ENCODE results near the gene SLC35F1. TPM values are rescaled to one million over a fixed set of nuclear protein-coding genes. Genes with fewer than 3 reads are reported as not detected.

The SLC35F1 gene
- total and polyA plus RNA-seq, 2 experiments from 2014 or later, result 0.04 to 0.43 TPM

- Histone ChIP-seq H3K79me2 (no peaks in the 10 kb centered on the region), H4K20me1 (ENCODE audit: insufficient read depth, poor library complexity, severe bottlenecking) (no peaks in the 10 kb centered on the region), H2AFZ (no peak overlapping the region), H3K27ac (no peak overlapping the region), H3K4me2 (no peak overlapping the region), H3K9me2 (replicated peaks; ENCODE audit: insufficient read depth) (no peaks in the 10 kb centered on the region), H3K4me1 (ENCODE audit: insufficient read depth) (no peaks in the 10 kb centered on the region), H3K27me3 (no peaks in the 10 kb centered on the region), H3K9me3 (ENCODE audit: low read depth) (no peaks in the 10 kb centered on the region), H3K4me3 (no peak overlapping the region), H3K36me3 (replicated peaks; ENCODE audit: insufficient read depth, low read depth) (no peaks in the 10 kb centered on the region)
- TF ChIP-seq, protein P1, sequence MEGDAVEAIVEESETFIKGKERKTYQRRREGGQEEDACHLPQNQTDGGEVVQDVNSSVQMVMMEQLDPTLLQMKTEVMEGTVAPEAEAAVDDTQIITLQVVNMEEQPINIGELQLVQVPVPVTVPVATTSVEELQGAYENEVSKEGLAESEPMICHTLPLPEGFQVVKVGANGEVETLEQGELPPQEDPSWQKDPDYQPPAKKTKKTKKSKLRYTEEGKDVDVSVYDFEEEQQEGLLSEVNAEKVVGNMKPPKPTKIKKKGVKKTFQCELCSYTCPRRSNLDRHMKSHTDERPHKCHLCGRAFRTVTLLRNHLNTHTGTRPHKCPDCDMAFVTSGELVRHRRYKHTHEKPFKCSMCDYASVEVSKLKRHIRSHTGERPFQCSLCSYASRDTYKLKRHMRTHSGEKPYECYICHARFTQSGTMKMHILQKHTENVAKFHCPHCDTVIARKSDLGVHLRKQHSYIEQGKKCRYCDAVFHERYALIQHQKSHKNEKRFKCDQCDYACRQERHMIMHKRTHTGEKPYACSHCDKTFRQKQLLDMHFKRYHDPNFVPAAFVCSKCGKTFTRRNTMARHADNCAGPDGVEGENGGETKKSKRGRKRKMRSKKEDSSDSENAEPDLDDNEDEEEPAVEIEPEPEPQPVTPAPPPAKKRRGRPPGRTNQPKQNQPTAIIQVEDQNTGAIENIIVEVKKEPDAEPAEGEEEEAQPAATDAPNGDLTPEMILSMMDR (IDR thresholded peaks at IDR 0.05; ENCODE audit: poor library complexity), result no peak
- TF ChIP-seq EZH2phosphoT487 (IDR thresholded peaks at IDR 0.05; ENCODE audit: low read depth, severe bottlenecking, unreplicated experiment), result no peak
- no peak for TF ChIP-seq EZH2 (IDR thresholded peaks at IDR 0.05; ENCODE audit: borderline replicate concordance)
- no peak for DNase-seq (ENCODE audit: low spot score)
- WGBS (ENCODE audit: low lambda C conversion rate, missing lambda C conversion rate), result 79% methylated on average over 2 of the region's 2 CpGs
These were observed 228.3 kb downstream of the SLC35F1 start for GRCh38 chr6:118135371-118135770.

DNA sequence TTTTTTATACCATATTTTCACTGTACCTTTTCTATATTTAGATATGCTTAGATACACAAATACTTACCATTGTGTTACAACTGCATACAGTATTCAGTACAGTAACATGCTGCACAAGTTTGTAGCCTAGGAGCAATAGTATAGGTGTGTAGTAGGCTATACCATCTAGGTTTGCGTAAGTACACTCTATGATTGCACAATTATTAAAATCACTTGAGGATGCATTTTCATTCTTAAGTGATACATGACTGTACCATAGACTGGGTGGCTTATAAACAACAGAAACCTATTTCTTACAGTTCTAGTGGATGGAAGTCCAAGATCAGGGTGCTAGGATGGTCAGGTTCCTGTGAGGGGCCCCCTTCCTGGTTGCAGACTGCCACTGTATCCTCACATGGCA, 234.1 kb downstream of the SLC35F1 start:
- no peak for DNase-seq (ENCODE audit: low spot score)
- no peaks in the 10 kb centered on the region for H3K27me3 ChIP-seq
- no peaks in the 10 kb centered on the region for H3K9me2 ChIP-seq (replicated peaks; ENCODE audit: insufficient read depth)
- no peaks in the 10 kb centered on the region for H3K9me3 ChIP-seq (ENCODE audit: low read depth)
- WGBS (ENCODE audit: low lambda C conversion rate, missing lambda C conversion rate), result 100% methylated on average over 1 of the region's 1 CpG
- no peak overlapping the region for H3K27ac ChIP-seq
- H2AFZ ChIP-seq, result no peak overlapping the region
- TF ChIP-seq, protein P1 (IDR thresholded peaks at IDR 0.05; ENCODE audit: poor library complexity), result no peak
- no peak for TF ChIP-seq EZH2phosphoT487 (IDR thresholded peaks at IDR 0.05; ENCODE audit: low read depth, severe bottlenecking, unreplicated experiment)
- no peak for TF ChIP-seq EZH2 (IDR thresholded peaks at IDR 0.05; ENCODE audit: borderline replicate concordance)
- no peaks in the 10 kb centered on the region for H3K4me1 ChIP-seq (ENCODE audit: insufficient read depth)
- no peaks in the 10 kb centered on the region for H4K20me1 ChIP-seq (ENCODE audit: insufficient read depth, poor library complexity, severe bottlenecking)
- H3K4me3 ChIP-seq, result no peak overlapping the region
- no peak overlapping the region for H3K4me2 ChIP-seq
- no peaks in the 10 kb centered on the region for H3K79me2 ChIP-seq
- no peaks in the 10 kb centered on the region for H3K36me3 ChIP-seq (replicated peaks; ENCODE audit: insufficient read depth, low read depth)

DNA sequence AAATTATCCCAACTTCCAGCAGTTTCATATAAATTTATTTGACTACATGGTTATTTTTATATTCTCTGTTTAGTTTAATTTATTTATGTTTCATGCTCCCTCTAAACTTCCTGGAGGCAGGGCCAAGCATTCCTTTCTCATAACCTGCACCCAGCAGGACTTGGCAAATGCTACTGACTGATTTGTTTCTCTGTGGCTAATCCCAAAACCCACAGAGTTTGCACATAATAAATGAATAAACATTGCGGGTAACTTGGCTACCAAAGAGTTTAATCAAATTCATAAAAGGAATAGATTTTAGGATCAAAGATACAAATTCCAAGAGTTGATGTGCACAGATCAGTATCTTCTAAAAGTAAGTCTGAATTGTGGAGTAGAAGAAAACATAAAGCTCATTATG, 239.5 kb downstream of the SLC35F1 start:
- H3K4me3 ChIP-seq, result no peak overlapping the region
- H3K79me2 ChIP-seq, result no peaks in the 10 kb centered on the region
- no peaks in the 10 kb centered on the region for H3K27me3 ChIP-seq
- no peak overlapping the region for H2AFZ ChIP-seq
- WGBS (ENCODE audit: low lambda C conversion rate, missing lambda C conversion rate), result 62% methylated on average over 1 of the region's 1 CpG
- DNase-seq (ENCODE audit: low spot score), result no peak
- H3K36me3 ChIP-seq (replicated peaks; ENCODE audit: insufficient read depth, low read depth), result no peaks in the 10 kb centered on the region
- no peak for TF ChIP-seq EZH2phosphoT487 (IDR thresholded peaks at IDR 0.05; ENCODE audit: low read depth, severe bottlenecking, unreplicated experiment)
- no peak for TF ChIP-seq EZH2 (IDR thresholded peaks at IDR 0.05; ENCODE audit: borderline replicate concordance)
- TF ChIP-seq, protein P1 (IDR thresholded peaks at IDR 0.05; ENCODE audit: poor library complexity), result no peak
- H3K4me1 ChIP-seq (ENCODE audit: insufficient read depth), result no peaks in the 10 kb centered on the region
- H4K20me1 ChIP-seq (ENCODE audit: insufficient read depth, poor library complexity, severe bottlenecking), result no peaks in the 10 kb centered on the region
- H3K27ac ChIP-seq, result no peak overlapping the region
- no peak overlapping the region for H3K4me2 ChIP-seq
- no peaks in the 10 kb centered on the region for H3K9me3 ChIP-seq (ENCODE audit: low read depth)
- H3K9me2 ChIP-seq (replicated peaks; ENCODE audit: insufficient read depth), result no peaks in the 10 kb centered on the region

DNA sequence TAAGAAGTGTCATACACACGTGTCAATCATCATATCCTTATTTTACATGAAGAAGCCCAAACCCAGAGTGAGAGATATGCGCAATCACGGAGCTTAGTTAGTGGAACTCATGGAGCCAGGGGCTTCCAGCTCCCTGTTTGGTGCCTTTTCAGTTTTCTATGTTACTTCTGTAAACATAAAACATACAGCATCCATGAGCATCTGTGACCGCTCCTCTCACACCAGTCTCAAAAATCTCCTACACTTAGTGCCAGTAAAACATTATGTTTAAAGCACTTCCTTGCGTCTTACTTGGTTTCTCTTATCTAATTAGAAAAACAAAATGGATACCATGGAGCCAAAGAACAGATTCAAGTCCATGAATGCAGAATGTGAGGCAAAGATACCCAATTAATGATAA, 240.4 kb downstream of the SLC35F1 start:
- H3K36me3 ChIP-seq (replicated peaks; ENCODE audit: insufficient read depth, low read depth), result no peaks in the 10 kb centered on the region
- H3K4me3 ChIP-seq, result no peak overlapping the region
- H3K27me3 ChIP-seq, result no peaks in the 10 kb centered on the region
- H3K4me2 ChIP-seq, result no peak overlapping the region
- DNase-seq (ENCODE audit: low spot score), result no peak
- TF ChIP-seq EZH2 (IDR thresholded peaks at IDR 0.05; ENCODE audit: borderline replicate concordance) (no peak), EZH2phosphoT487 (IDR thresholded peaks at IDR 0.05; ENCODE audit: low read depth, severe bottlenecking, unreplicated experiment) (no peak)
- TF ChIP-seq, protein P1 (IDR thresholded peaks at IDR 0.05; ENCODE audit: poor library complexity), result no peak
- no peak overlapping the region for H2AFZ ChIP-seq
- H3K9me2 ChIP-seq (replicated peaks; ENCODE audit: insufficient read depth), result no peaks in the 10 kb centered on the region
- H3K9me3 ChIP-seq (ENCODE audit: low read depth), result no peaks in the 10 kb centered on the region
- H4K20me1 ChIP-seq (ENCODE audit: insufficient read depth, poor library complexity, severe bottlenecking), result no peaks in the 10 kb centered on the region
- 93% methylated on average over 5 of the region's 5 CpGs for WGBS (ENCODE audit: low lambda C conversion rate, missing lambda C conversion rate)
- no peaks in the 10 kb centered on the region for H3K79me2 ChIP-seq
- no peaks in the 10 kb centered on the region for H3K4me1 ChIP-seq (ENCODE audit: insufficient read depth)
- H3K27ac ChIP-seq, result no peak overlapping the region

All from hepatocyte (in vitro differentiated cells).